ENCODE data around the gene MAP2K5.

The MAP2K5 gene

GRCh38 chr15:67723294-67724024 is 181.0 kb downstream of the MAP2K5 start:
- DNase-seq (ENCODE audit: low read depth) = no peak

- no peak for DNase-seq (ENCODE audit: low read depth)
Measured at GRCh38 chr15:67724691-67725375, 182.3 kb downstream of the MAP2K5 start.

GRCh38 chr15:67730135-67730534 is 187.6 kb downstream of the MAP2K5 start:
- DNase-seq (ENCODE audit: low read depth) = no peak

- no peak for DNase-seq (ENCODE audit: low read depth)
Measured at GRCh38 chr15:67731112-67731721, 188.7 kb downstream of the MAP2K5 start.

- DNase-seq (ENCODE audit: low read depth) = no peak
Measured at GRCh38 chr15:67732164-67732563, 189.7 kb downstream of the MAP2K5 start.

- no peak for DNase-seq (ENCODE audit: low read depth)
Measured at GRCh38 chr15:67732671-67733374, 190.3 kb downstream of the MAP2K5 start.

GRCh38 chr15:67735896-67736295 is 193.4 kb downstream of the MAP2K5 start:
- no peak for DNase-seq (ENCODE audit: low read depth)

GRCh38 chr15:67736810-67737209 is 194.3 kb downstream of the MAP2K5 start:
- no peak for DNase-seq (ENCODE audit: low read depth)

GRCh38 chr15:67738056-67738455 is 195.6 kb downstream of the MAP2K5 start:
- DNase-seq (ENCODE audit: low read depth) = no peak

- no peak for DNase-seq (ENCODE audit: low read depth)
Measured at GRCh38 chr15:67740405-67740804, 197.9 kb downstream of the MAP2K5 start.

- DNase-seq (ENCODE audit: low read depth) = no peak
Measured at GRCh38 chr15:67741308-67741707, 198.8 kb downstream of the MAP2K5 start.

GRCh38 chr15:67743558-67743957 is 201.1 kb downstream of the MAP2K5 start:
- DNase-seq (ENCODE audit: low read depth) = no peak

- no peak for DNase-seq (ENCODE audit: low read depth)
Measured at GRCh38 chr15:67744331-67745072, 202.0 kb downstream of the MAP2K5 start.

- no peak for DNase-seq (ENCODE audit: low read depth)
Measured at GRCh38 chr15:67745073-67746006, 202.8 kb downstream of the MAP2K5 start.

GRCh38 chr15:67746022-67746421 is 203.5 kb downstream of the MAP2K5 start:
- no peak for DNase-seq (ENCODE audit: low read depth)

- no peak for DNase-seq (ENCODE audit: low read depth)
Measured at GRCh38 chr15:67746450-67746849, 203.9 kb downstream of the MAP2K5 start.

- DNase-seq (ENCODE audit: low read depth) = no peak
Measured at GRCh38 chr15:67747921-67748320, 205.4 kb downstream of the MAP2K5 start.

- DNase-seq (ENCODE audit: low read depth) = no peak
Measured at GRCh38 chr15:67750371-67750770, 207.9 kb downstream of the MAP2K5 start.

- no peak for DNase-seq (ENCODE audit: low read depth)
Measured at GRCh38 chr15:67753891-67754290, 211.4 kb downstream of the MAP2K5 start.

GRCh38 chr15:67755264-67755663 is 212.8 kb downstream of the MAP2K5 start:
- DNase-seq (ENCODE audit: low read depth) = no peak

- no peak for DNase-seq (ENCODE audit: low read depth)
Measured at GRCh38 chr15:67755936-67756335, 213.4 kb downstream of the MAP2K5 start.
